ENCODE results near the gene EPHX1. TPM values are rescaled to one million over a fixed set of nuclear protein-coding genes. Genes with fewer than 3 reads are reported as not detected.

The EPHX1 gene
- total RNA-seq, 2 experiments from 2014 or later: 2.7 to 4.3 TPM

- no peak overlapping the region for H3K4me3 Mint-ChIP-seq
- peaks cover 22% of the 10 kb centered on the region for H3K4me1 Mint-ChIP-seq
- H3K27ac Mint-ChIP-seq: no peak overlapping the region
- no peak for DNase-seq
- H3K36me3 Mint-ChIP-seq: no peaks in the 10 kb centered on the region
- H3K27me3 Mint-ChIP-seq: no peaks in the 10 kb centered on the region
- H3K9me3 Mint-ChIP-seq: no peaks in the 10 kb centered on the region
Measured at GRCh38 chr1:225892307-225892706, 82.4 kb downstream of the EPHX1 start.

Other genes with a start within 250 kb of the EPHX1 start
- 1 to 10 TPM in 1 of 2 experiments, under 1 TPM in 1; 0.84 to 1.1 TPM for gene ENAH, start 157.0 kb upstream of the EPHX1 start, total RNA-seq
- 100 to 1,000 TPM; 335 to 350 TPM for gene SRP9, start 32.3 kb upstream of the EPHX1 start, total RNA-seq
- gene TMEM63A, start 72.3 kb downstream of the EPHX1 start, total RNA-seq: 10 to 100 TPM; 29.5 to 33.0 TPM
- gene LEFTY1, start 79.0 kb downstream of the EPHX1 start, total RNA-seq: under 1 TPM in 1 of 2 experiments, not detected in 1; 0.39 TPM
- 100 to 1,000 TPM; 142 to 149 TPM for gene PYCR2, start 114.1 kb downstream of the EPHX1 start, total RNA-seq
- gene LEFTY2, start 131.1 kb downstream of the EPHX1 start, total RNA-seq: not detected
- gene SDE2, start 189.2 kb downstream of the EPHX1 start, total RNA-seq: 10 to 100 TPM; 20.0 to 21.2 TPM

Data from activated naive CD8-positive, alpha-beta T cell treated with anti-CD3 and anti-CD28 coated beads for 36 hours (primary cell).